Subcutaneous adipose tissue (tissue), 4 donors: ENCODE results near the gene CA12. TPM values are rescaled to one million over a fixed set of nuclear protein-coding genes. Genes with fewer than 3 reads are reported as not detected.

Source experiments
- total RNA-seq, 4 donors: library from RNA; depleted of rRNA; stranded (reverse); fragments of >200 nt; gene quantifications; one replicate each; pipeline ENCODE4 v1.1.0, GENCODE V29; 2016
- TF ChIP-seq, protein P1 (sequence below): fragments of 450-650 bp; IDR thresholded peaks from one replicate; pipeline ENCODE4 v1.5.1; 2016; ENCODE audit warnings: low read depth, mild to moderate bottlenecking, control low read depth, antibody characterized with exemption, moderate library complexity

Gene CA12
- total RNA-seq, 4 donors from 2014 or later, result 1.5 to 16.3 (median 3.7) TPM

- TF ChIP-seq, protein P1, sequence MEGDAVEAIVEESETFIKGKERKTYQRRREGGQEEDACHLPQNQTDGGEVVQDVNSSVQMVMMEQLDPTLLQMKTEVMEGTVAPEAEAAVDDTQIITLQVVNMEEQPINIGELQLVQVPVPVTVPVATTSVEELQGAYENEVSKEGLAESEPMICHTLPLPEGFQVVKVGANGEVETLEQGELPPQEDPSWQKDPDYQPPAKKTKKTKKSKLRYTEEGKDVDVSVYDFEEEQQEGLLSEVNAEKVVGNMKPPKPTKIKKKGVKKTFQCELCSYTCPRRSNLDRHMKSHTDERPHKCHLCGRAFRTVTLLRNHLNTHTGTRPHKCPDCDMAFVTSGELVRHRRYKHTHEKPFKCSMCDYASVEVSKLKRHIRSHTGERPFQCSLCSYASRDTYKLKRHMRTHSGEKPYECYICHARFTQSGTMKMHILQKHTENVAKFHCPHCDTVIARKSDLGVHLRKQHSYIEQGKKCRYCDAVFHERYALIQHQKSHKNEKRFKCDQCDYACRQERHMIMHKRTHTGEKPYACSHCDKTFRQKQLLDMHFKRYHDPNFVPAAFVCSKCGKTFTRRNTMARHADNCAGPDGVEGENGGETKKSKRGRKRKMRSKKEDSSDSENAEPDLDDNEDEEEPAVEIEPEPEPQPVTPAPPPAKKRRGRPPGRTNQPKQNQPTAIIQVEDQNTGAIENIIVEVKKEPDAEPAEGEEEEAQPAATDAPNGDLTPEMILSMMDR, result no peak
Measured at GRCh38 chr15:63305260-63305659, 76.4 kb downstream of the CA12 start.

DNA sequence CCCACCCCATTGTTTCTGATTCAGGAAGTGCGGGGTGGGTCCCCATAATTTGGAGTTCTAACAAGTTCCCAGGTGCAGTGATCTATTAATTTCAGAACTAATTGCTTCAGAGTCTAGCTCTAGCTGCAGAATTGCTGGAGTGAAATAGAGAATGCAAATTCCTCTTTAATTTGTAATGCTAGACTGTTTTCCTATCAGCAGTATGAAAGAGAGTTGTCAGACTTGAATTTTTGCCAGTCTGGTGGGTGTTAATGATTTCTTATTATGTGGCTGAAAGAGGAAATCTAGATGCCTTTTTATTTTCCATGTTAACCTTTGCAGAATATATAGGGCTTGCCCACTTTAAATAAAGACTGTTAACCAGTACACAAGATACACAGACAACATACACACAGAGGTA is 80.6 kb downstream of the CA12 start:
- TF ChIP-seq, protein P1, result no peak

GRCh38 chr15:63299943-63300575 is 81.6 kb downstream of the CA12 start:
- TF ChIP-seq, protein P1, result no peak

DNA sequence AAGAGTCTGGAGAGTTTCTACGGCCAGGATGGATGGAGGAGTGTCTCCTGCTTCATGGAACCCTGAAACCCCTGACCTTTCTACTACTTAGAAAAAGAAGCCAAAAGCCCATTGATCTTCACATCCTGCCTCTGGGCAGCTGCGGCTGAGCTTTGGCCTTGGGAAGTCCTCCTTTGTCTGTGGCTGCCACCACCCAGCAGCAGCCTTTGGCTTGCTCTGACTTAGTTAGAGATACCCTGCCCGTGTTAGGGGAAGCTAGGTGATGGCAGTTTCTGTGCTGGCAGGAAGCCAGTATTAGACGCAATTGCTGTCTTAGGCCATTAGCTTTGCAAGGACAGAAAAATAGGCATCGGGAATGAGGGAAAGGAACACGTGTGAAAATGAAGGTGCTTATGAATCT is 85.5 kb downstream of the CA12 start:
- TF ChIP-seq, protein P1, result no peak

DNA sequence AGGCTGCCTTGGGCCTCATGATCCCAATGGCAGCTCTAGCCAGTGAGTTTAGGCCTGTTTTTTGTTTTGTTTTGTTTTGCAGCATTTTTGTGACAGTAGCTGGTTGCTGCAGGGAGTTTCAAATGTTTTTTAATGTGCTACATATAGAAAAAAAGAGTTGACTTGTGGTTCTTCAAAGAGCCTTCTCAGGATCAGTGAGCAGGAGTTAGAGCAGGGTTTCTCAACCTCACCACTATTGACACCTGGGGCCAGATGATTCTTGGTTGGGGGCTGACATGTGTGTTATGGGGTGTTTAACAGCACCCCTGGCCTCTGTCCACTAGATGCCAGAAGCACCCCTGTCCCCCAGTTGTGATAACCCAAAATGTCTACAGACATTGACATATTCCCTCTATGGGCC is 86.3 kb downstream of the CA12 start:
- TF ChIP-seq, protein P1, result no peak

DNA sequence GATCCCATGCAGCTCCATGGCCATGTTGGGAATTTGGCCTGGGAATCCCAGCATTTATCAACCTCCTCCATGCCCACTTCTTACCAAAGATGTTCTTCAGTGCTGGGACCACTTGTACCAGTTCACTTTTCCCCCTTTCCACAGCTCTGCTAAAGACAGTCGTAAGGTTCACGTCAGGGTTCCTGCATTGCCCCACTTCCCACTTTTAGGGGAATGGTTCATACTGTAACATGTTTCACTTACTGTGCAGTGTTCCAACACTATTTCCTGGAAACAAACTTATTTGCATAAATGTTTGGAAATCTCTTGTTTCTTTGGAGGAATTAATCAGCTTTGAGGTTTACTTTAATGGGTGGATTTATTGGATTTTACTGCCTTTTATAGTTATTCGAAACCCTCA is 87.3 kb downstream of the CA12 start:
- TF ChIP-seq, protein P1, result no peak

- TF ChIP-seq, protein P1, result no peak
Measured at GRCh38 chr15:63292771-63293170, 88.9 kb downstream of the CA12 start.
